PC-3 (cell line): Measurements from ENCODE around the gene POLR2J.
"Not testable (repeated sequence)": the region's sequence is repeated elsewhere in the genome, so short reads cannot be mapped to it uniquely, and the experiment has no call there.

Experiments
- CTCF ChIP-seq: fragments of 300-600 bp; sonication (generic); conservative IDR thresholded peaks from 2 replicates; pipeline ENCODE4 v1.5.1; 2017; ENCODE audit warnings: antibody characterized with exemption, low read depth, mild to moderate bottlenecking, low read length
- EZH2 ChIP-seq: fragments of 300-600 bp; sonication (generic); IDR thresholded peaks from one replicate; pipeline ENCODE4 v1.6.1; 2017; ENCODE audit warnings: antibody characterized with exemption, mild to moderate bottlenecking, low read length; ENCODE audit not compliant: unreplicated experiment
- EZH2phosphoT487 ChIP-seq: fragments of 300-600 bp; sonication (generic); IDR thresholded peaks from 2 replicates; pipeline ENCODE4 v1.6.1; 2018; ENCODE audit warnings: mild to moderate bottlenecking, antibody characterized with exemption, low read length, borderline replicate concordance

GRCh38 chr7:102479982-102480637 lies 1.4 kb upstream of the POLR2J start:
- TF ChIP-seq CTCF, EZH2, EZH2phosphoT487: not testable (repeated sequence)
